Smooth muscle cell (in vitro differentiated cells): ENCODE measurements around the gene C1orf87. TPM values are rescaled to one million over a fixed set of nuclear protein-coding genes. Genes with fewer than 3 reads are reported as not detected.

Experiments used
- DNase-seq: peaks from one replicate; lab custom pipeline; 2025; ENCODE audit not compliant: unreplicated experiment; lab: John Stamatoyannopoulos, UW
- H2AFZ ChIP-seq: fragments of 200-600 bp; sonication (generic); 2 replicates; pipeline ENCODE4 v1.6.0; 2016; ENCODE audit warnings: antibody characterized with exemption, low read depth, mild to moderate bottlenecking
- H3F3A ChIP-seq: fragments of 200-600 bp; sonication (generic); 2 replicates; pipeline ENCODE4 v1.6.0; 2017; ENCODE audit warnings: antibody characterized with exemption, low read depth
- H3K27ac ChIP-seq: fragments of 200-600 bp; sonication (generic); 2 replicates; pipeline ENCODE4 v1.5.1; 2016; ENCODE audit warnings: low read depth, mild to moderate bottlenecking
- H3K27me3 ChIP-seq: fragments of 200-600 bp; sonication (generic); 2 replicates; pipeline ENCODE4 v1.6.1; 2016; ENCODE audit warnings: low read depth, mild to moderate bottlenecking
- H3K36me3 ChIP-seq: fragments of 200-600 bp; sonication (generic); 2 replicates; pipeline ENCODE4 v1.5.1; 2016; ENCODE audit warnings: low read depth
- H3K4me1 ChIP-seq: fragments of 200-600 bp; sonication (generic); 2 replicates; pipeline ENCODE4 v1.5.1; 2016; ENCODE audit warnings: low read depth
- H3K4me2 ChIP-seq: fragments of 200-600 bp; sonication (generic); 2 replicates; pipeline ENCODE4 v1.6.0; 2016; ENCODE audit warnings: mild to moderate bottlenecking
- H3K4me3 ChIP-seq: fragments of 200-600 bp; sonication (generic); 2 replicates; pipeline ENCODE4 v1.5.1; 2016; ENCODE audit warnings: mild to moderate bottlenecking
- H3K79me2 ChIP-seq: fragments of 200-600 bp; sonication (generic); 2 replicates; pipeline ENCODE4 v1.6.0; 2016; ENCODE audit warnings: low read depth, mild to moderate bottlenecking
- H3K9ac ChIP-seq: fragments of 200-600 bp; sonication (generic); 2 replicates; pipeline ENCODE4 v1.6.0; 2016; ENCODE audit warnings: low read depth
- H3K9me3 ChIP-seq: fragments of 200-600 bp; sonication (generic); replicated peaks from 2 replicates; pipeline ENCODE4 v1.5.1; 2016; ENCODE audit warnings: low read depth
- H4K20me1 ChIP-seq: fragments of 200-600 bp; sonication (generic); 2 replicates; pipeline ENCODE4 v1.6.0; 2016; ENCODE audit warnings: low read depth
- CTCF ChIP-seq: fragments of 200-600 bp; sonication (generic); IDR thresholded peaks from 2 replicates; pipeline ENCODE4 v1.5.1; 2017; ENCODE audit warnings: borderline replicate concordance, mild to moderate bottlenecking, antibody characterized with exemption; ENCODE audit not compliant: insufficient read depth, poor library complexity, severe bottlenecking
- WGBS: methylation state at CpG from one replicate; pipeline ENCODE4 v1.1.7; 2016; ENCODE audit warnings: low lambda C conversion rate; 5-methylcytosine and 5-hydroxymethylcytosine counted together
- polyA plus RNA-seq: library from polyadenylated mRNA; unstranded; fragments of >200 nt; fragmentation: Nextera tagmentation; extraction: Ambion mirVana; gene quantifications from 2 replicates; pipeline ENCODE4 v1.2.1, GENCODE V29; 2016
- total RNA-seq: library from RNA; depleted of rRNA; stranded (reverse); fragments of >200 nt; gene quantifications from 2 replicates; pipeline ENCODE4 v1.2.3, GENCODE V29; 2014

The C1orf87 gene
- total and polyA plus RNA-seq, 2 experiments from 2014 or later = not detected

GRCh38 chr1:60008500-60008899, 65.1 kb downstream of the C1orf87 start:
- Histone ChIP-seq H3K27ac (no peak overlapping the region), H3F3A (no peaks in the 10 kb centered on the region), H3K36me3 (no peaks in the 10 kb centered on the region), H3K79me2 (no peaks in the 10 kb centered on the region), H2AFZ (no peak overlapping the region), H3K9me3 (no peaks in the 10 kb centered on the region), H3K27me3 (peaks cover 6% of the 10 kb centered on the region), H4K20me1 (no peaks in the 10 kb centered on the region), H3K4me2 (no peak overlapping the region), H3K4me1 (no peaks in the 10 kb centered on the region), H3K4me3 (no peak overlapping the region), H3K9ac (no peak overlapping the region)
- no peak for DNase-seq
- no peak for TF ChIP-seq CTCF
- 83% methylated on average over 4 of the region's 4 CpGs for WGBS

GRCh38 chr1:60000625-60001024, 72.9 kb downstream of the C1orf87 start:
- no peak for DNase-seq
- peaks cover 43% of the 10 kb centered on the region for H3K27me3 ChIP-seq
- no peaks in the 10 kb centered on the region for H3K36me3 ChIP-seq
- no peaks in the 10 kb centered on the region for H3K79me2 ChIP-seq
- no peak overlapping the region for H2AFZ ChIP-seq
- whole genome bisulfite sequencing = 95% methylated on average over 3 of the region's 3 CpGs
- no peak overlapping the region for H3K4me3 ChIP-seq
- no peaks in the 10 kb centered on the region for H3K9me3 ChIP-seq
- H4K20me1 ChIP-seq = no peaks in the 10 kb centered on the region
- H3K27ac ChIP-seq = no peak overlapping the region
- TF ChIP-seq CTCF = no peak
- H3K9ac ChIP-seq = no peak overlapping the region
- H3K4me2 ChIP-seq = no peak overlapping the region
- H3F3A ChIP-seq = no peaks in the 10 kb centered on the region
- H3K4me1 ChIP-seq = peaks cover 19% of the 10 kb centered on the region

GRCh38 chr1:59999746-60000145, 73.8 kb downstream of the C1orf87 start:
- Histone ChIP-seq H3K27ac (no peak overlapping the region), H2AFZ (no peak overlapping the region), H3K4me2 (no peak overlapping the region), H3K4me1 (peaks cover 19% of the 10 kb centered on the region), H4K20me1 (no peaks in the 10 kb centered on the region), H3F3A (no peaks in the 10 kb centered on the region), H3K36me3 (no peaks in the 10 kb centered on the region), H3K4me3 (no peak overlapping the region), H3K9me3 (no peaks in the 10 kb centered on the region), H3K27me3 (peaks cover 38% of the 10 kb centered on the region), H3K79me2 (no peaks in the 10 kb centered on the region), H3K9ac (no peak overlapping the region)
- no peak for TF ChIP-seq CTCF
- no peak for DNase-seq
- 88% methylated on average over 2 of the region's 2 CpGs for WGBS

- TF ChIP-seq CTCF = no peak
- H3K79me2 ChIP-seq = no peaks in the 10 kb centered on the region
- DNase-seq = no peak
- no peaks in the 10 kb centered on the region for H4K20me1 ChIP-seq
- H3K9ac ChIP-seq = no peak overlapping the region
- no peak overlapping the region for H2AFZ ChIP-seq
- no peak overlapping the region for H3K4me3 ChIP-seq
- H3K9me3 ChIP-seq = no peaks in the 10 kb centered on the region
- peaks cover 19% of the 10 kb centered on the region for H3K4me1 ChIP-seq
- H3K4me2 ChIP-seq = no peak overlapping the region
- H3F3A ChIP-seq = peaks cover 3% of the 10 kb centered on the region
- no peaks in the 10 kb centered on the region for H3K36me3 ChIP-seq
- peaks cover 38% of the 10 kb centered on the region for H3K27me3 ChIP-seq
- H3K27ac ChIP-seq = no peak overlapping the region
- WGBS = 74% methylated on average over 3 of the region's 3 CpGs
These were observed 74.6 kb downstream of the C1orf87 start for GRCh38 chr1:59999006-59999405.
